Stimulated activated CD8-positive, alpha-beta memory T cell treated with anti-CD3 and anti-CD28 coated beads, Interleukin-7, amount 100 ng/mL, for 48 hours (primary cell): ENCODE measurements around the gene KCTD6.

Experiments used
- DNase-seq, 2 donors: peaks; one replicate each; pipeline ENCODE4 v3.0.0-alpha.2; 2020; ENCODE audit warnings: low read depth in 1 of 2; ENCODE audit errors: extremely low read depth in 1 of 2

The KCTD6 gene

GRCh38 chr3:58484722-58485069 lies 7.2 kb upstream of the KCTD6 start:
- no peak for DNase-seq

- DNase-seq: no peak
Observed at GRCh38 chr3:58485801-58486435, 6.0 kb upstream of the KCTD6 start.

DNA sequence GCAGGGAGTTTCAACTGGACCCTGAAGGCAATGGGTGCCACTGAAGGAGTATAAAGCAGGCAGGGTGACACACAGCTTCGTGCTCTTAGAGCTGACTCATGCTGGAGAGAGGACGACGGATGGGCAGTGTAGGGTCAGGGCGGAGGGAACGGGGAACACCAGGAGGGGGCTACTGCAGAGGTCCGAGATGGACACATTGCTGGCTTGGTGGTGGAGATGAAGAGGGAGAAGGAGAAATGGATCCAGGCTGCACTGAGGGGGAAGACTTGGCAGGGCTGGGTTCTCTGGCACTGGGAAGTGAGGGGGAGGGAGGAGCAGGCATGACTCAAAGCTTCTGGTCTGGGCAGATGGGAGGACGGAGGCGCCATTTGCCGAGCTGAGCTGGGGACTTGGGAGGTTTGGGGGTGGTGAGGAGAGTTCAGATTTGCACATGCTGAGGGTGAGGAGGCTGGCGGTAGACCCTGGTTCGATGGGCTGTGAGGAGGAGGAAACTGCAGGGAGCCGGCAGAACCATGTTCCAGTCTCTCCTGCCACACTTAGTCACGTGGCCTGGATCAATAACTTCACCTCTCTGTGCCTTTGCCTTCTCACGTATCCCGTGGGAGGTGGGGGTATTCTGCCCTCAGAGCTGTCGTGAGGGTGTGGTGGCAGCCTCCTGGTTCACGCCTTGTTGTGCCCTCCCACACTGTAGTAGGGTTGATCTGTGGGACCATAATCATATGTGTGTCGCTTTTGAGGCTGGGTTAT lies 4.6 kb upstream of the KCTD6 start:
- no peak for DNase-seq

- DNase-seq: no peak
Observed at GRCh38 chr3:58488967-58489366, 2.9 kb upstream of the KCTD6 start.

- DNase-seq: no peak
Observed at GRCh38 chr3:58490860-58491501, 915 bp upstream of the KCTD6 start.

DNA sequence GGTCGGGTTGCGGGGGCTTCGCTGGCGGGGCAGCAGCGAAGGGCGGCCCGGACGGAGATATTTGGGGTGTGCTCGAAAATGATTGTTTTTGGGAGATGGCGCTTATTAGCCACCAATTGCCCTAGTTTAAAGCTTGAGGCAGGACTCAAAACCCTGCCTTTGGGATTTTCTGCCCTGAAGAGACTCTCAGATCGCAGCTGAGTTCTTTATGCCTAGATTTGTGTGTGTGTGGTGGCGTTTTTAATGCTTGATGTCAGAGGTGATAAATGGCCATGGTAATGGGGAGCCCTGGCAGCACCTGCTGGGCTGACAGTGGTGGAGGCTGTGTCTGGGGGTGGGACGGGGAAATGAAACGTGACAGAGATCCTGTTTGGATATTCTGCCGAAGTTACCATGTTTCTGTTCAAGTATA lies 604 bp downstream of the KCTD6 start:
- DNase-seq: no peak

DNA sequence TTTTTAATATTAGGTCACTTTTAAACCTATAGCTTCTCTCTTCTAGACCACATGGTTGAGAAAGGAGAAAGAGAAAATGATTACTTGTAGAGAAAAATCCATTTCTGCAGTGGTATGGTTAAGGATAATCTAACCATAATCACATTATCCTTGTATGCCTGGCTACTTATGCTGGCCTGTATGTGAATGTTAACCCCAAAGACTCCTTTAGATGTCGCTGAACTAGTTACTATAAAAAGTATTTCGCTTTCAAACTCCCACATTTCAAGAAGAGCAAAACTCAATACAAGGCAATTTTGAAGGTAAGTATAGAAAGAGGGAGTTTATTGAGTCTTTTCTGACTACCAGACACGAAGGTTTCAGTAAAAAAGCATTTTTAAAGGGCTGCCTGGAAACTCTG lies 2.2 kb downstream of the KCTD6 start:
- no peak for DNase-seq

GRCh38 chr3:58495101-58495500 lies 3.2 kb downstream of the KCTD6 start:
- DNase-seq: no peak

DNA sequence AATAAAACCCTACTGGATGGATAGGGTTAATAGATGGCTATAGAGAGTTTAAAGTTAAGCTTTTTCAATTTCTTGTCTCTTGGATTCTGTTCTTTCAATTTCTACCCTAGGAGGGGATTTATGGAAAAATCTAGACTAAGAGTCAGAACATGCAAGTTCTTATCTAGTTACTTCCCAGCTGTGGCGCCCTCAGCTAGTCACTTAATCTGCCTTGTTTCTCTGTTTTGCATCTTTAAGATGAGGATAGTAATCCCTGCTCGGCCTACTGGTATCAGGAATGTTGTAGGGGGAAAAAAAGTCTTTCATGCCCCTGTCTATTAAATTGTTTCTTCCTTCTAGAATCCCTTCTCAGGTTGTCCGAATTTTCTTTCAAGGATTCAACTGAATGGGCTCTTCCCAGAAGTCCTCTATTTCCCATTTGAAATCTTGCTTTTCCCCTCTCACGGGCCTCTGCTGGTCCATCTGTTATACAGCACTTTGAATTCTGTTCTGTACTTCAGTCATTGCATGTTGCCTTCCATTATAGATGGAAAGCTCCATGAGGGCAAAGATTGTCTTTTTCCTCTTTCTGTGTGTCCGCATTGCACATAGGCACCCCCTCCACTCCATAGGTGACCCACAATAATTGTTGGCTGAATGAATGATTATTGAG lies 4.4 kb downstream of the KCTD6 start:
- DNase-seq: no peak

DNA sequence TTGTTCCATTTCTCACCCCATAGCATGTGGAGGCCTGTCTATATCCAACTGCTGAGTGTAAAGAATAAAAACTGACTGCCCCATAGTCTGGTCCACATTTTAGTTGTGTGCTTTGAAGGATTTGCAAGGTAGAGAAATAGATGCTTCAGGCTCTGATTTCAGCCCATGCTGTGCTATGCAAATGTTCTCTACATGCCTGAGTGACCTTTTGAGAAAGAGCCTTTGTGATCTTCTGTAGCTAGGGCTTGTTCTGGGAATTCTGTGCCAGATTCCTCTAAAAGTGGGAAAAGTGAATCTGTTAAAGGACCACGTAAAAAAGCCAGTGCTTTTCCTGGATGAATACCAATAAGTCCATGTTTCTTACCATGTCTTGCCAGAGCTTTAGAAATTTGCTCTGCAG lies 5.2 kb downstream of the KCTD6 start:
- DNase-seq: no peak

GRCh38 chr3:58502872-58503271 lies 11.0 kb downstream of the KCTD6 start:
- no peak for DNase-seq

GRCh38 chr3:58507356-58508078 lies 15.6 kb downstream of the KCTD6 start:
- DNase-seq: no peak

GRCh38 chr3:58508437-58508836 lies 16.5 kb downstream of the KCTD6 start:
- DNase-seq: no peak

GRCh38 chr3:58514405-58514804 lies 22.5 kb downstream of the KCTD6 start:
- DNase-seq: no peak

- no peak for DNase-seq
Observed at GRCh38 chr3:58518291-58518789, 26.4 kb downstream of the KCTD6 start.

- DNase-seq: no peak
Observed at GRCh38 chr3:58519668-58520402, 27.9 kb downstream of the KCTD6 start.

GRCh38 chr3:58520403-58521335 lies 28.8 kb downstream of the KCTD6 start:
- DNase-seq: no peak

DNA sequence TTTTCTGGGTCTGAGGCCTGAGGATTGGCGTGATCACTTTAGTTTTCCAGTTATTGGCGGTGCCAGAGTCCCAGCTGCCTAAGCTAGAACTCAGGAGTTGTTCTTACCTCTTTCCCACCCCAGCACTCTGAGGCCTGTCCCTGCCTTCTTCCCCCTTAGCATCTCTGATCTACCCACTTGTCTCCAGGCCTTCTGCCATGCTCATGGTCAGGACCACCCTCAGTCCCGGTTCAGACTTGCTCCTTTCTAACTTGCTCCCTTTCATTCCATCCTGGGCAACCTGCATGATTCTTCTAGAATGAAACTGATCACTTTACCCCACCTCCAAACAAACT lies 29.4 kb downstream of the KCTD6 start:
- DNase-seq: no peak

DNA sequence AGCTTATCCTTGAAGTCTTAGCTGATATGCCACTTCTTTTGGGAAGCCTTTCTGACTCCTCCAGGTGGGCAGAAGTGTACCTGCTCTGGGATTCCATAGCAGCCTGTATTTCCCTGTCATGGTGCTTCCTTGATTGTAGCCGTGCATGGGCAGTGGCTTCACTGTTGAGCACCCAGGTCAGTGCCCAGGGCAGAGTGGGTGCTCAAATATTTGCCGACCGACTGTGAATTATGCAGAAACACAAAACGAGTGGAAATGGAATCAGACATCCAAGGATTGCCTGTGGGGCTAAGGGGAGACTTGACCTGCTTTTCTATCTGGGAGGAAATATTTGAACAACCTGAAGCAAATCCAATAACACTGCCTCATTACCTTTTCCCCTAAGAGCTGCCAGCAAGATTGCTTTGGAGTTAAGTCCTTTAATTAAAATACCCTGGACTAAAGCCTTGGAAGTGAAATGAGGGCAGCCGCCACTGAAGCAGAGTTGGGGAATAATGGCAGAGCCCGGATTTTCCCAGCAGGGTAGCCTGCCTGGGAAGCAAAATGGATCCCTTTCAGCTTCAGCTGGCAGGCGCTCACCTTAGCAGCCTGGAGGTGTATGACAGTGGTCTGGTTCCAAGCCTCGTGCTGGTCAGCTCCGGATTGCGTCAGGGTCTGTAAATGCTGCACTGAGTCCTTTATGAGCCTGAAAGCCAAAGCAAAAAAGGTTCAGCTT lies 30.2 kb downstream of the KCTD6 start:
- DNase-seq: no peak
